Glomerular visceral epithelial cell (primary cell): ENCODE data around the gene IL10.
"Not testable (repeated sequence)": the region's sequence is repeated elsewhere in the genome, so short reads cannot be mapped to it uniquely, and the experiment has no call there.

Experiments
- DNase-seq: peaks from one replicate; pipeline ENCODE4 v3.0.0-alpha.2; 2016; ENCODE audit errors: extremely low spot score

IL10 gene

DNA sequence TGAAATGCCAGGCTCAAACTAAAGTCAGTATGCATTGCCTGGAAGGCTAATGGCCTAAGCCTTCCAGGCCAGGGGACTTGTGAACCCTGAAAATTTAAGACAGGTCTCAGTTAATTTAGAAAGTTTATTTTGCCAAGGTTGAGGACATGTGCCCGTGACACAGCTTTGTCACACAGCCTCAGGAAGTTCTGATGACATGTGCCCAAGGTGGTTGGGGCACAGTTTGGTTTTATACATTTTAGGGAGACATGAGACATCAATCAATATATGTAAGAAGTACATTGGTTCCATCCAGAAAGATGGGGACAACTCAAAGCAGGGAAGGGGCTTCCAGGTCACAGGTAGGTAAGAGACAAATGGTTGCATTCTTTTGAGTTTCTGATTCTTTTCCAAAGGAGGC, 6.5 kb downstream of the IL10 start:
- DNase-seq: not testable (repeated sequence)

DNA sequence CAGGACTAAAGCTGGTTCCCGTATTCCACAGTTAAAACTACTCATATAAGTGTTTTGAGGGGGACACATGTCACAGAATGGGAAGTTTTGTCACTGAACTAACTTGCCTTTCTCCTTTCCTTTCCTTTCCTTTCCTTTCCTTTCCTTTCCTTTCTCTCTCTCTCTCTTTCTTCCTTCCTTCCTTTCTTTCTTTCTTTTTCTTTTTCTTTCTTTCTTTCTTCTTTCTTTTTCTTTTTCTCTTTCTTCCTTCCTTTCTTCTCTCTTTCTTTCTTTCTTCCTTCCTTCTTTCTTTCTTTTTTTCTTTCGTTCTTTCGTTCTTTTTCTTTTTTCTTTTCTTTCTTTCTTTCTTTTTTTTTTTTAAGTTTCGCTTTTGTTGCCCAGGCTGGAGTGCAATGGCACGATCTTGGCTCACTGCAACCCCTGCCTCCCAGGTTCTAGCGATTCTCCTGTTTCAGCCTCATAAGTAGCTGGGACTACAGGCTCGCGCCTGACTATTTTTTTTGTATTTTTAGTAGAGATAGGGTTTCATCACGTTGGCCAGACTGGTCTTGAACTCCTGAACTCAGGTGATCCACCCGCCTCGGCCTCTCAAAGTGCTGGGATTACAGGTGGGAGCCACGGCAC, 9.4 kb downstream of the IL10 start:
- not testable (repeated sequence) for DNase-seq

DNA sequence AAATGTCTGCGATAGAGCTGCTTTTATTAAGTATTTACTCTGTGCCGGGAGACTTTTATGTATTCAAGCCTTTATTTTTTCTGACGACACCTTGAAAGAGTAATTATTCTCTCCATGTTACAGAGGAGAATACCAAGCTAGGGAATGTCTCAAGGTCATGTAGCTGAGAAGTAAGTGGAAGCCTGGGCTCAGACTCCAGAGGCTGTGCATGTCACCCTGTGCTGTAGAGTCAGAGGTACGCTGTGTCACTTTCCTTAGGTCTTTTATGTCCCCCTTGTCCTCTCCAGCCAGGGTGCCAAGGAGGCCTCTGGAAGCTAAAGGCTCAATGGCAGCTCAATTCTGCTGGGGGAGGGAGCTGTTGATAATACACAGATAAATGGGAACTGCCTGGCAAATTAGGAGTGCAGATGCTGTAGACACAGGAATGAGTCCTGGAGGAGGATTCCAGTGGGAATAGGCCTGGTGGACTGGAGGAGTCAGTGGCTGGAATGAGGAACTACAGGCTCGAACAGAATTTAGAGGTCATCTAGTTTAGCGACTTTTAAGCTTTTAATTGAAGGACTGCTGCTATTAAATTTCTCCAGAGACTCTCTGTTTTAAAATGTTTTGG, 11.0 kb downstream of the IL10 start:
- DNase-seq: no peak

DNA sequence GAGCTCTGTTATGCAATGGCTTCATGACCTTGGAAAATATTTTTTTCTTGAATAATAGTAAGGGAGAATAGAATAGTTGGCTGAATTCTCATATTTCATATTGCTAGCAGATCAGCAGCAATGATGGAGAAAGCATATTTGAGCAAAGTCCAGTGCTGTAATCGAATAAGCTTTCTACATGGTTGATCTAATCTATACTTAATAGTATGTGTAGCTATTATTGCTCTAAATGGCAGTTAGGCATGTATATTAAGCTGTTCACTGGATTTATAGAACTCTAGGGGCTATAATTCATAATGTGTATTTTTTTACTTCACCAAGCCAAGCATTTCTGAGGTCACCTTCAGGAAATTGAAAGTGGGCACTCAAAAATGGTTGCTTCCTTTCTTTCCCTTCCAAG, 11.7 kb downstream of the IL10 start:
- DNase-seq: no peak

DNA sequence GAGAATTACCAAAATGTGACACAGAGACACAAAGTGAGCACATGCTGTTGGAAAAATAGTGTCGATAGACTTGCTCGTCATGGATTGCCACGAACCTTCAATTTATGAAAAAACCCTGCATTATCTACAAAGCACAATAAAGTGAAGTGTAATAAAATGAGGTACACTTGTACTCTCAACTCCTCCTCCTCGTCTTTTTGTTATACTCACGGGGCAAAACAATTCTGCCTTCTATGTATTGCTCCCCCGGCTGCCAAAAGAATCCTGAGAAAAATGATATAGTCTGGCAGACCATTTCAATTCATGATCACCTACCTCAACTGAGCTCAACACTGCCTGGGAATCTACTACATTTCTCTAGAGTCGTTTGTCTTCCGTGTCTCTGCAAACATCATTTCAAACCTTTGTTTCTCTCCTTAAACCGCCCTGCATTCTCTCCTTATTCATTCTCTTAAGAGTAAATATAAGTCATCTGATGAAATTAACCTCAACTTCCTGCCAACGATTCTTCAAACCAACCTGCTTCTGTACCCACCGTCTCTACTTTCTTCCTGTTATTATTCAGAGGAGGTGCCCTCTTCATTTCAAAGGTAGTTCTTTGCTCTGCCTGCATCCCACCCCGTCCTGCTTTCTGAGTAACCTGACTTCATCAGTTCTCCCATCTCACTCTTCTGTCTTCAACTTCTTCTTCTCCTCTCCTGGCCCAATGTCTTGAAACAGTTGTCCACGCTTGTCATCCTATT, 14.6 kb downstream of the IL10 start:
- DNase-seq: no peak

DNA sequence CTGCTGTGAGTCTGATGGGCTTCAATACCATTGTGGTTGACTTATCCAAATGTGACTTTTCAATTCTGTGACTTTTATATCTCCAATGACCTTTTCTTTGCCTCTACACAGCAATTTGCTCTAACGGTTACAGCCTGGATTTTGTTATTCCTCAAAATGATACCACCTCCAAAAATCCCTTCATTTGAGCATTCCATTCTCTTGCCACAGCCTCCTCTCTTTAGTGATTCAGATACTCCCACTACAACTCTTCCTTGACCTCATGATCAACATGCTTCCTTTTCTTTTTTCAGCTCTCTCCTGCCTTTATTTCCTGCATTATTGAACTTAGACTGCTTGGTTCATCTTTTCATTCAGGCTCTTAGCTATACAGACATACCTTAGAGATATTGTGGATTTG, 18.3 kb downstream of the IL10 start:
- DNase-seq: no peak

DNA sequence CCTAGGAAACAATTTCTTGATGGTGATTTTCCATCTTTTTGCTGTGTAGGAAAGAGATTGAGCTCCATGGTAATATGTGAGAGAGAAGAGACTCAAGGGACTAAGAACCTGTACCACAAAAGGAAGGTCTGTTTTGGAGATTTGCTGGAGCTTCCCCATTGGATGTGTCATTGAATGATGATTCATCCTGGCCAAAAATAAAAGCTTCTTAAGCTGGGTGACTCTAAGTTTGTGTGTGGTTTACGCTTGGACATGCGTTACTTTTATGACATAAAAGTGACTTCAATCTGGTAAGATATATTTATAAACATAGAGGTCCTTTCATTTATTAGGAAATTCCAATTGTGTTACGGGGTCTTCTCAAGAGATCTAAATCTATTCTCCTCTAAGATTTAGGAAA, 19.2 kb downstream of the IL10 start:
- no peak for DNase-seq

DNA sequence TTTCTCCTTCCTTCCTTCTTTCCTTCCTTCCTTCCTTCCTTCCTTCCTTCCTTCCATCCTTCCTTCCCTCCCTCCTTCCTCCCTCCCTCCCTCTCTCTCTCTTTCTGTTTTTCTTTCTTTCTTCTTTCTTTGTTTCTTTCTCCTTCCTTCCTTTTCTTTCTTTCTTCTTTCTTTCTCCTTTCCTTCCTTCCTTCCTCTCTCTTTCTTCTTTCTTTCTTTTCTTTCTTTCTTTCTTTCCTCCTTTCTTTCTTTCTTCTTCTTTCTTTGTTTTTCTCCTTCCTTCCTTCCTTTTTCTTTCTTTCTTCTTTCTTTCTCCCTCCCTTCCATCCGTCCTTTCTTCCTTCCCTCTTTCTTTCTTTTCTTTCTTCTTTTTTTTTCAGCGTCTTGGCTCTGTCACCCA, 19.8 kb downstream of the IL10 start:
- DNase-seq: no peak

DNA sequence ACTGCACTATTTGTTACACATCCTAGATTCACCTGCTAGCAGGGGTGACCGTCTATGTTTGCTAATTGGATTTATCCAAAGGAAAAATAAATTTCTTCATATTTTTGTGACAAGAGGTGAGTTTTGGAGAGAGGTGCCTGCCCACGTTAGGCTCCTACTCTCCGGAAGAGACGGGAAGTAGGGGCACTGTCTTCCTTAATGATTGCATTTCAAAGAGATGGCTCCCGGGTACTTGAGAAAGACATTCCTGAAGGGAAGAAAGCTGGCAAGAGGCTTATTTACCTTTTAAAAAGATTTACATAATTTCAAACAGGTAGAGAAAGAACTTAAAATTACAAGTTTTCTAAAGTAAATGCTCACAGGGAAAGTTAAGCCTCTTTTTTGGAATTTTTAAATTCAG, 20.4 kb downstream of the IL10 start:
- no peak for DNase-seq

DNA sequence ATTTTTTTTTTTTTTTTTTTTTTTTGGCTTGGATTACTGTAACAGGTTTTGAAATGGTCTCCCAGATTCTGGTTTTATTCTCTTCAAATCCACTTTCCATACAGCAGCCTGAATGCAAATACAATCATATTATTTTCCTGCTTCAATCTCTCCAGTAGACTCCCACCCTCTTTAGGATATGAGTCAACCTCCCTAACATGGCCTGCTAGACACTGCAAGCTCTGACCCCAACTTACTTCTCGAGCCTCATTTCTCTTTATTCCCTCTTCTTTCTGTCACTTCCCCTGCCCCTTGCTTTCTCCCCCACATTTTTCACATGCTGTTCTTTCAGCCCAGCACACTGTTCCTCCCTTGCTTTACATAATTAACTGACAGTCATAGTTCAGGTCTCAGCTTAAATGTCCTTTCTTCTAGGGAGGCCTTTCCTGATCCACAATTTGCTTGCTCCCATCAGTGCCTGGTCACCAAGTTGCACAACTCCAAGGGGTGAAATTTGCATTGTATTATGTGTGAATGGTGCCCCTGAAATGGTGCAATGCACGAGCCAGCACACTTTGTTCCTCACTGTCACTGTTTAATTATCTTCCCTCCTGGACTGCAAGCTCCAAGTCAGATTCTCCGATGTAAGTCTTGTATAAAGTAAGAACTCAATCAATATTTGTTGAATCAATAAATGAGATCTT, 23.8 kb downstream of the IL10 start:
- no peak for DNase-seq

DNA sequence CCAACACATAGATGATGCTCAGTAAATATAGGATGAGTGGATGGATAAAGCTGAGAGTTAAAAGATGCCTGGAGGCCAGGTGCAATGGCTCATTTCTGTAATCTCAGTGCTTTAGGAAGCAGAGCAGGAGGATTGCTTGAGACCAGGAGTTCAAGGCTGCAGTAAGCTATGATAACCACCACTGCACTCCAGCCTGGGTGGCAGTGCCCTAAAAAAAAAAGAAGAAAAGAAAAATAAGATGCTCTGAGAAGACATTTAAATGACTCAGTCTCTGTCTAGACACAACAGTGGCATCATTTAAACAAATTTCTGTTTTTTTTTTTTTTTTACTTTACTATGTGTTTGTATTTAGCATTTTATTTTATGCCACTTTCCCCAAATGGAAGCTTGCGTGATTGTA, 27.0 kb downstream of the IL10 start:
- DNase-seq: no peak

DNA sequence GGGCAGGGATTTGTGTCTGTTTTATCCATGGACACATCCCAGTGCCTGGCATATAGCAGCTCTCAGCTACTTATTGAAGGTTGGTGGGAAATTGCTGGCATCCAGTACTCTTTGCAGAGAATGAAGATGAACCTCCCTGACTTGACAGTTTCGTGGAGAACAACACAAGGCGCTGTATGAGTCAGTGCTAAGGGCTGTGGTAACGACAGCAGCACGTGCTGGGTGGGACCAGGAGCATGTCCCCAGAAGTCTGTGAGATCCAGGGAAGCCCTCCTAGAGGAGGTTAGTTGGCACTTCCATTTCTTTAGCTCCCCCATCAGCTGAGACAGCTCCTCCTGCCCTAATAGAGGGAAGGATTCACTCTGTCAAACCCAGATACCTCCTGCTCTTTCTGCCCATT, 27.6 kb downstream of the IL10 start:
- DNase-seq: no peak

DNA sequence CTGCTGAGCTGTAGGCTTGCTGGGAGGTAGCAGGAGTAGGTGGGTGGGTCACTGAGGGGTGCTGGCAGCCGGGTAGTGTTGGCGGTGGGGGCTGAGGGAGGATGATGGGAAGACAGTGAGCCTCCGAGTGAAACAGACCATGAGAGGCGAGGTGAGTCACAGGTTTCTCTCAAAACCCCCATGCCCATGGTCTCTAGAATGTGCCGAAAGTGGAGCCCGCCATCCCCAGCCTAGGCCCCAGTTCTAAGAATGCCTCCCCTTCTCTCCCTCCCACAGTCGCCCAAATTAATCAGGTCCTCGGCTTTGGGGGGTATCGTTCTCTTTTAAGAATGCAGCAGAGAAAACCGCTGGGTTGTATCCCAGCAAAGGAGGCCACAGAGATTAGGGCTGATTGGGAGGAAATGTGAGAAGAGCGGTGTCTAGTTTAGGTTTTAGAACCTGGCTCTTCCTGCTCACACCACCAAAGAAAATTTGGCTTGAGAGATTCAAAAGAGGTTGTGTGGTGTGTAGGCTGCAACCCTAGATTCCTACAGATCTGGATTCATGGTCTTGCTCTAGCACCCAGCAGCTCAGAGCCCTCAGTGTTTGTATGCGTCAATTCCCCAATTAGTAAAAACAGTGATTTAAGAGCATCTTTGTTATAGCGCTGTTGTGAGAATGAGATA, 29.4 kb downstream of the IL10 start:
- no peak for DNase-seq

DNA sequence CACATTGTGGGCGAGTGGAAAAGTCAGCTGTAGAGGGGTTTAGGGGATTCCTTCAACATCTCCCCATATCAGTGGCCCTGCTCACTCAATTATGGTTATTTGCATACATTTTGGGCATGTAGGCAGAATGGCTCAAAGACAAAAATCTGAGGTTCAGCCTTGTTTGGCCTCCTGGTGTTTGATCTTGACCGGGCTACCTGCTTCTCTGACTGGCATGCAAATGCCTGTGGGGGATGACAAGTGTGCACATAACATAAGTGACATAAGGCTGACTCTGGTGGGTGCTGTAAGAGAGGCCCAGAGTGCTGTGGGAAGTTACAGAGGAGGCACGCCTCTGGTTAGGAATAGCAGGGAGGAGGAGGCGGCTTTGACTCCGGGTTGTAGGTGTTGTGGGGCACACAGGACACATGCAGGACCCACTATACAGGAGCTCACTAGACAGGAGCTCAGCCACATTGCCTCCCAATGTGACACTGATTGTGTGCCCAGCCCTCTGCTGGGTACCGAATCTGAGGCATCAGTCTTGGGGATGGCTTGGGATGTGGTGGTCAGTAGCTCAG, 31.1 kb downstream of the IL10 start:
- DNase-seq: no peak

DNA sequence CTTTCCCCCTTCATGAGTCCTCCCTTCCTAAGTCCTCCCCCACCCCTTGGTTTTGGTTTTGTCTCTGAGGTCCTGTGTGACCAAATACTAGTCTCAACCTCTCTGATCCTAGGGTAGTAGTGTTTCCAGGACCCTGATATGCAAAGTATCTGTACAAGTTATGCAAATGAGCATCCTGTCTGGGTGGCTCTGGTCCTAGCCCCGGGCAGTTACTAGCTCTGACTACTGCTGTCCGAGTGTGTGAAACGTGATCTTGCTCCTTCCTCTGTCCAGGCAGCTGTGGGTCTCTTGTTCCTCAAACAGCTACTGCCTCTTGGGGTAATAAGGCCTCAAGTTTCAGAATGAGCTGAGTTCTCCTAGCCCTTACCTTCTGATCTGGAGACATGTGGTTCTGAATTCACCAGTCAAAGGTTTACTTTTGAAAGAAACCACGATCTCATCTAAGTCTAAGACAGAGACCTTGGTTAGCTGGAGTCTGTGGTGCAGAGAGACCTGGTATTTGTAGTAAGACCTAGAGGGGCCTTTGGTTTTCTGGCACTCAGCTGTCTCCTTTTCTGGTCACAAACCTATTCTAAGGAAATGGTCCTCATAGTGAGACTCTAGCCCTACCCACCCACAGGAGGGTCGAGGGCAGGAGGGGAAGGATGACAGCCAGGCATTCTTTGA, 32.8 kb downstream of the IL10 start:
- DNase-seq: no peak

DNA sequence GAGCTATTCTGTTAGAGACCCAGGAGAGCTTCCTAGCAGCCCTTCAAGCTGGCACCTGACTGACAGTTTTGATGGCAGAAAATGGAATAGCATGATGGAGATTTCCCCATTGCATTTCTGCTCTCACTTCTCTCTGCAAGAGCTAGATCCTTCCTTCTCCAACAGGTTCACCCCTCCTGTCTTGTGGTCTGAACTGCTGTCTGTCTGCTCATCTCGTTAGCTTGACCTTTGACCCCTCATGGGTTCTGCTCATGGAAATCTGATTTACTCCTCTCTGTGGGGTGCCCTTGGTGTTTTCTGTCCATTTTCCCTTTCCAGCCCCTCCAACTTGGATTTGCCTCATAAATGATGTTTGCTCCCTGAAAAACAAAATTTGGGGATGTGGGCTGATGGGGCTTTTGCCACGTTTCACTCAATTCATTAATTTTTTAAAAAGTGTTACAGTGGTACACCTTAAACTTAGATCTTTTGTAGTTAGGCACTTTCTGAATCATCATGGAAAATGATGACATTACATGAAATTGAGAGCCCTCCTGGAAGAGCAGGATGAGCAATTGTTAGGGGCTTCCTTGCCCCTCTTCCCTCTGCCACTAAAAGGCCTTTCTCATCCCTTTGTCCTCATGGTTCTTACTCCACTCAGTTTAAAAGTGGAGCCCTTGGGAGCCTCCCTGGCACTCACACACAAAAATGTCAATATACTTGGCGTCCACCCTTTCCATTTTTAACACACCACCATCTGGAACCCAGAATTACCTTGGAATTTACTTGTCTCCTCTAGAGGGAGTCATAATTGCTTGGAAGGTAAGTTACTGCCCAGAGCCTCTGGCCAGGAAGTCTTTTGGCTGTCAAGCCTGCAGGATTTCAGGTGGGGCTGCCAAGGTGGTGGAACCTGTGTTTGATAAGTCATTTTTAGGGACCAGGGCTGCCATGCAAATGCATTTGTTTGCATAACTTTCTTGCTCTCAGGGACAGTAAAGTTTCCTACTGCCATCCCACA, 33.6 kb downstream of the IL10 start:
- DNase-seq: no peak

DNA sequence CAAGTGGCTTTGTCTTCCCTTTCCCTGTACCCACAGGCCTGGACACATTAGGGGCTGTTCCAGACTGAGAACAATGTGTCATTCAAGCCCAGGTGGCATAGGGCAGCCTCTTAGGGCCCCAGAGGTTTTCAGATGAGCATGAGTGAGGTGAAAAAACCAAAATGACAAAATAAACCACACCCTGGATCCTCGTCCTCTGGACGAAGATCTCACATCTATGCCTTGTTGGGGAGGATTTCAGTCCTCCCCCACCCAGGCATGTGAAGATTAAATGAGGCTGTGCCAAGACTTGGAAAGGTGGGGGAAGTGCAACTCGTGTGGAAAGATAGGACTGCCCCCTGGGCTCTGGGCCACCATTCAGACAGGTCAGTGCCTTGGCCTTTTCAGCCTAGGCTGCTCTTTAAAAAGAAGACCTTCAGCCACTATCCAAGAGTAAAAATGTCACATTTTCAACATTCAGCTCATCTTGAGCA, 34.5 kb downstream of the IL10 start:
- DNase-seq: no peak

DNA sequence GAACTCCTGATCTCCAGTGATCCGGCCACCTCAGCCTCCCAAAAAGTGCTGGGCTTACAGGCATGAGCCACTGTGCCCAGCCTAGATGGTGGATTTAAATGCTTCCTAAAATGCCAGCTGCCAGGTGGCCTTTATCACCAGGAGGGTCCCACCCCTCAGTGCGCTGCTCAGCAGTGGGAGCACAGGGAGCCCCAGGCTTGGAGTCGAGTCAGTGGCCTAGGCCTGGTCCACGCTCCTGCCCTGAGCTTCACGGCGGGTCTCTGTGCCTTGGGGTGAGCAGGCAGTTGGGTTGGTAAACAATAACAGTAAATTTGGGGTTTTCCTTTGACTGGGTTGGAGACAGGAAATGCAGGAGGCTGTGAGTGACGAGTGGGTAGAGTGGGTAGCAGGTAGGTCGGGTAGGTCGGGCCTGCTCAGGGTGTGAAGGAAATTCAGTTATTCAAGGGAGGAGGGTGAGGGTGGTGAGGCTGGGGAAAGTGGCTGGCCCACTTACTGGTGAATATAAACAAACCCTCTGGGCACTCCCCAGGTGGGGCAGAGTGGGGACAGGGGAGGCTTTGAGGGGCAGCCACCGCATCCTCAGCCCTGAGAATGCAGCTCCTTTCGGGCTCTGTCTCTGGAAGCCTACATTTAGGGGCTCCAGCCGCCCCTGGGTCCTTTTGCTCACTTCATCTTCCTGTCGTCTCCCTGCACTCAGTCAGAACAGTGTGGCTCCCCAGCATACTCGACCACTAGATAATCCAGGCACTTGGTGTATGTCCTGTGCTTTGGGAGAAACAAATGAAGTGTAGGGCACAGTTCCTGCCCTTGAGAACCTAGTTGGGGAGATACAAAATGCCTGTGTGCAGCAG, 35.2 kb downstream of the IL10 start:
- no peak for DNase-seq

DNA sequence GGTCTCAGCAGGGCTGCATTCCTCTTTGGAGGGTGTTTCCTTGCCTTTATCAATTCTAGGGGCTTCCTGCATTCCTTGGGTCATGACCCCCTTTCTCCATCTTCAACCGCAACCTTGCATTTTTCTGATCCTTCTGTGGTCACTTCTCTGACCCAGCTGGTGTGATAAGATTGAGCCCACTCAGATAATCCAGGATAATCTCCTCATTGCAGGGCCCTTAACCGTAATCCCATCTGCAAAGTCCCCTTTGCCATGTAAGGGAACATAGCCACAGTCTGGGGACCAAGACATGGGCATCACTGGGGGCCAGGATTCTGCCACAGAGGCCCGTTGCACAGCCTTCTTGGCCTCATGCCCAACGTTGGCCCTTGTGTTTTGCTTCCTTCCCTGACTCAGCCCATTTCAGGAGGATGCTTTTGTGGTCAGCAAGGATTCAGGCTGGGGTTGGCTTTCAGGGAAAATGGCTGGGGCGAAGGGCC, 36.7 kb downstream of the IL10 start:
- DNase-seq: peak; percentile 54
